HepG2 (cell line): ENCODE data around the gene GUK1. TPM values are rescaled to one million over a fixed set of nuclear protein-coding genes. Genes with fewer than 3 reads are reported as not detected.
A peak's percentile ranks its signal among the peaks of the same experiment; 100 is the strongest.

ENCODE experiments used
- ATAC-seq: fragments of 200-7000 bp; cut with Tn5 transposase; 3 replicates; pipeline ENCODE4 v1.9.1; 2020; ENCODE audit warnings: mild to moderate bottlenecking, moderate library complexity
- BruUV-seq: library from RNA; stranded (reverse); fragments of 400-500 nt; replicated peaks from 2 replicates; lab custom pipeline; 2021; lab: Mats Ljungman, UMichigan
- CTCF ChIA-PET: fragments of 300-600 bp; formaldehyde crosslinking; extraction: SDS; loops from one replicate; lab custom pipeline; 2021; ENCODE audit warnings: low total read pairs, inconsistent platforms, low intra/inter-chr PET ratio; lab: Yijun Ruan, JAX
- POLR2A ChIA-PET: fragments of 350-600 bp; sonication (Branson Sonifier 250); formaldehyde crosslinking; loops from one replicate; lab custom pipeline; 2020; ENCODE audit warnings: antibody characterized with exemption, inconsistent platforms; lab: Yijun Ruan, JAX
- DNase-seq: peaks from one replicate; pipeline ENCODE4 v3.0.0-alpha.2; 2015; ENCODE audit warnings: low spot score
- FAIRE-seq: peaks from 3 replicates; lab custom pipeline; 2011; peaks lifted over from hg19 to GRCh38; lab: Jason Lieb, UNC
- H2AFZ ChIP-seq: one replicate; pipeline ENCODE4 v1.6.1; 2011; ENCODE audit warnings: low read length, inconsistent platforms
- H3K27ac ChIP-seq: fragments of 300-600 bp; 3 replicates; pipeline ENCODE4 v1.8.0; 2011; ENCODE audit warnings: mixed run types, mild to moderate bottlenecking, mixed read lengths, low read length, inconsistent platforms; ENCODE audit not compliant: insufficient read depth; ENCODE audit errors: extremely low read length
- H3K27me3 ChIP-seq, 2 experiments: fragments of 200-600 bp in 1 of 2; 2 replicates in 1 of 2; 3 replicates in 1 of 2; pipeline versions ENCODE4 v1.6.0 to v1.8.0; 2011; ENCODE audit warnings: low read length in 2 of 2, mild to moderate bottlenecking in 2 of 2, moderate library complexity in 2 of 2, inconsistent platforms in 1 of 2; ENCODE audit not compliant: insufficient read depth in 2 of 2, control insufficient read depth in 1 of 2
- H3K36me3 ChIP-seq, 2 experiments: fragments of 200-600 bp in 1 of 2; replicated peaks in 1 of 2; 2 replicates in 1 of 2; 3 replicates in 1 of 2; pipeline versions ENCODE4 v1.5.1 to v1.8.0; 2011; ENCODE audit warnings: low read length in 2 of 2, inconsistent platforms in 1 of 2; ENCODE audit not compliant: insufficient read depth in 2 of 2, control insufficient read depth in 1 of 2
- H3K4me1 ChIP-seq: 2 replicates; pipeline ENCODE4 v1.5.1; 2012; ENCODE audit warnings: low read length, inconsistent platforms; ENCODE audit not compliant: insufficient read depth
- H3K4me2 ChIP-seq: 2 replicates; pipeline ENCODE4 v1.6.0; 2011; ENCODE audit warnings: low read depth, low read length, inconsistent platforms
- H3K4me3 ChIP-seq, 3 experiments: fragments of 200-600 bp in 1 of 3; sonication (generic), shearing (Covaris generic) in 1 of 3; replicated peaks in 1 of 3; 2 replicates each; pipeline ENCODE4 v1.5.1; 2011 to 2016; ENCODE audit warnings: low read length in 3 of 3, inconsistent platforms in 2 of 3, low read depth in 2 of 3, mild to moderate bottlenecking in 2 of 3, control low read depth in 1 of 3, mixed read lengths in 1 of 3; ENCODE audit not compliant: insufficient read depth in 1 of 3
- H3K79me2 ChIP-seq: one replicate; pipeline ENCODE4 v1.6.1; 2011; ENCODE audit warnings: low read length, inconsistent platforms; ENCODE audit not compliant: insufficient read depth
- H3K9ac ChIP-seq: 2 replicates; pipeline ENCODE4 v1.6.0; 2011; ENCODE audit warnings: mild to moderate bottlenecking, low read depth, low read length, inconsistent platforms; ENCODE audit not compliant: insufficient read depth
- H3K9me3 ChIP-seq: 2 replicates; pipeline ENCODE4 v1.5.1; 2012; ENCODE audit warnings: mild to moderate bottlenecking, low read length
- H4K20me1 ChIP-seq: 2 replicates; pipeline ENCODE4 v1.6.0; 2011; ENCODE audit warnings: inconsistent platforms, mild to moderate bottlenecking, low read length, moderate library complexity; ENCODE audit not compliant: insufficient read depth
- AGO1 ChIP-seq: fragments of 200-400 bp; formaldehyde crosslinking; IDR thresholded peaks from 2 replicates; pipeline ENCODE4 v1.6.1; 2017; ENCODE audit warnings: mild to moderate bottlenecking, low read depth, low read length, moderate library complexity; ENCODE audit not compliant: poor library complexity, severe bottlenecking
- CBX5 ChIP-seq: sonication (generic); formaldehyde crosslinking; IDR thresholded peaks from 2 replicates; pipeline ENCODE4 v1.4.0; 2020; ENCODE audit warnings: missing genetic modification reagents, borderline replicate concordance
- KDM2A ChIP-seq: sonication (generic); formaldehyde crosslinking; IDR thresholded peaks from 2 replicates; pipeline ENCODE4 v1.4.0; 2020; ENCODE audit warnings: low read depth, missing genetic modification reagents, borderline replicate concordance
- MIER3 ChIP-seq: IDR thresholded peaks from 2 replicates; pipeline ENCODE4 v1.6.1; 2016; ENCODE audit warnings: missing compliant biosample characterization, borderline replicate concordance
- NCOA2 ChIP-seq: sonication (generic); formaldehyde crosslinking; IDR thresholded peaks from 2 replicates; pipeline ENCODE4 v1.8.0; 2022; ENCODE audit warnings: inconsistent platforms
- SOX13 ChIP-seq, 3 experiments: fragments of 450-650 bp in 1 of 3; sonication (generic) in 1 of 3; formaldehyde crosslinking in 1 of 3; IDR thresholded peaks in 2 of 3; conservative IDR thresholded peaks in 1 of 3; 2 replicates each; pipeline versions ENCODE4 v1.5.0 to v1.6.1; 2016 to 2020; ENCODE audit warnings: antibody characterized with exemption in 1 of 3, mild to moderate bottlenecking in 1 of 3, missing compliant biosample characterization in 1 of 3, missing genetic modification reagents in 1 of 3, moderate library complexity in 1 of 3
- THYN1 ChIP-seq: sonication (generic); formaldehyde crosslinking; IDR thresholded peaks from 2 replicates; pipeline ENCODE4 v1.8.1; 2023; ENCODE audit warnings: low read depth, mild to moderate bottlenecking, moderate library complexity, missing genetic modification reagents, borderline replicate concordance
- TMF1 ChIP-seq: sonication (generic); formaldehyde crosslinking; IDR thresholded peaks from 2 replicates; pipeline ENCODE4 v1.8.1; 2022; ENCODE audit warnings: low read depth, missing genetic modification reagents
- ZNF788 ChIP-seq: sonication (generic); formaldehyde crosslinking; IDR thresholded peaks from 2 replicates; pipeline ENCODE4 v1.5.0; 2020; ENCODE audit warnings: mild to moderate bottlenecking, missing genetic modification reagents, borderline replicate concordance
- WGBS: methylation state at CpG from one replicate; pipeline ENCODE4 v1.1.6; 2017; ENCODE audit warnings: low lambda C conversion rate; 5-methylcytosine and 5-hydroxymethylcytosine counted together
- in situ Hi-C: cut with HindIII; loops from 2 replicates; pipeline ENCODE4 v1.10.0; 2017; ENCODE audit warnings: low pct_unique_long_range_greater_than_20kb; ENCODE audit not compliant: extremely low pct_ligation_motif_present
- intact Hi-C: fragments of 100-400 bp; cut with micrococcal nuclease; formaldehyde crosslinking; loops from one replicate; pipeline ENCODE4 v1.10.0; 2022; ENCODE audit not compliant: unreplicated experiment
- polyA plus RNA-seq, 8 experiments: library from polyadenylated mRNA; depleted of rRNA in 3 of 8; stranded (reverse) in 7 of 8; unstranded in 1 of 8; fragments of >200 nt; fragmentation: Illumina TruSeq in 4 of 8; extraction: Trizol in 4 of 8; gene quantifications; 2 replicates each; pipeline versions ENCODE4 v1.2.1 to v1.2.3, GENCODE V29; 2011 to 2016; ENCODE audit warnings: low read depth in 4 of 8, missing spikeins in 1 of 8, mixed read lengths in 1 of 8; ENCODE audit not compliant: insufficient read depth in 1 of 8
- total RNA-seq, 5 experiments: library from RNA; depleted of rRNA; stranded (reverse); fragments of >200 nt; fragmentation: Illumina TruSeq; extraction: Trizol; gene quantifications; 2 replicates each; pipeline ENCODE4 v1.2.3, GENCODE V29; 2016; ENCODE audit warnings: low read depth in 1 of 5
- TF ChIP-seq, protein P1 (sequence below): sonication (generic); formaldehyde crosslinking; IDR thresholded peaks from 2 replicates; pipeline ENCODE4 v1.9.0; 2022; ENCODE audit warnings: low read depth, missing genetic modification reagents
- TF ChIP-seq, protein P2 (sequence below): sonication (generic); formaldehyde crosslinking; conservative IDR thresholded peaks from 2 replicates; pipeline ENCODE4 v1.4.0; 2020; ENCODE audit warnings: missing genetic modification reagents
- TF ChIP-seq, protein P3 (sequence below): sonication (generic); formaldehyde crosslinking; IDR thresholded peaks from 2 replicates; pipeline ENCODE4 v1.5.0; 2020; ENCODE audit warnings: mild to moderate bottlenecking, missing genetic modification reagents

The GUK1 gene
- total and polyA plus RNA-seq, 2 of the 13 experiments (the other 11 are each of a cell fraction or from before 2014, with no cell fraction given): 116 to 154 TPM

DNA sequence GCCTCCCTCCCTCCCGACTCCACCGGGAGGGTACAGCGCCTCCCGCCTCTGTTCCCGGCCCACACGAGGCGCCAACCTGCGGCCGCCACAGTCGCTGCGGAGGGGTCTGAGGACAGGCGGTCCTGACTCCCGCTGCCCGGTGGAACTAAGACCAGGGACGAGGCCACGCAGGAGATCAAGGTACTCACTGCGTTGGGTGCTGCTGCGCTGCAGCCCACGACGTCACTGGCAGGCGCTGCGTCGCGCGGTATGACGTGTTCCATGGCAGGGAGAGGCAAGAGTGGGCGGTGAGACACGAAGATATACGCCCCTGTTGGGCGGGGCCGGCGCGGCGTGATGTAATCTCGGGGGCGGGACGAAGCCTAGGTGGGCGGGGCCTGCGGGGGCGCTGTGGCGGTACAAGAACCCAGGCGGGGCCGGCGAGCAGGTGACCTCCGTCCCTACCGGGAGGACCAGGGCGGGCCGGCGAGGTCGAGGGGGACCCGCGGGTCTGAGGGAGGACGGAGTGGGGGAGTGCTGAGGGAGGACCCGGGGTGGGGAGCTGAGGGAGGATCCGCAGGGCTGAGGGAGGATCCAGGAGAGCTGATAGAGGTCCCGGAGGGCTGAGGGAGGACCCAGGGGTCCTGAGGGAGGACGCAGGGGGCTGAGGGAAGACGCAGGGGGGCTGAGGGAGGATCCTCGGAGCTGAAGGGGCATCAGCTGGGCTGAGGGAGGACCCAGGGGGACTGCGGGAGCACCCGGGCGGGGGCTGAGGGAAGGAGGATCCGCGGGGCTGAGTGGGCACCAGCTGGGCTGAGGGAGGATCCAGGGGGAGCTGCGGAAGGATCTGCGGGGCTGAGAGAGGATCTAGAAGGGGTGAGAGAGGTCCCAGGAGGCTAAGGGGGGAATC, 30.8 kb upstream of the GUK1 start, which contains the start of gene MRPL55 (continued):
- TF ChIP-seq, protein P1, sequence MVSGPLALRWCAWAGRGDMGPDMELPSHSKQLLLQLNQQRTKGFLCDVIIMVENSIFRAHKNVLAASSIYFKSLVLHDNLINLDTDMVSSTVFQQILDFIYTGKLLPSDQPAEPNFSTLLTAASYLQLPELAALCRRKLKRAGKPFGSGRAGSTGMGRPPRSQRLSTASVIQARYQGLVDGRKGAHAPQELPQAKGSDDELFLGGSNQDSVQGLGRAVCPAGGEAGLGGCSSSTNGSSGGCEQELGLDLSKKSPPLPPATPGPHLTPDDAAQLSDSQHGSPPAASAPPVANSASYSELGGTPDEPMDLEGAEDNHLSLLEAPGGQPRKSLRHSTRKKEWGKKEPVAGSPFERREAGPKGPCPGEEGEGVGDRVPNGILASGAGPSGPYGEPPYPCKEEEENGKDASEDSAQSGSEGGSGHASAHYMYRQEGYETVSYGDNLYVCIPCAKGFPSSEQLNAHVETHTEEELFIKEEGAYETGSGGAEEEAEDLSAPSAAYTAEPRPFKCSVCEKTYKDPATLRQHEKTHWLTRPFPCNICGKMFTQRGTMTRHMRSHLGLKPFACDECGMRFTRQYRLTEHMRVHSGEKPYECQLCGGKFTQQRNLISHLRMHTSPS: no peak
- peak; percentile 75; the same call in 1 of the 2 replicates for TF ChIP-seq MIER3 (CRISPR knock-in tag)
- peak; percentile 64; the same call in 1 of the 2 replicates for TF ChIP-seq CBX5
- TF ChIP-seq TMF1 (CRISPR knock-in tag): no peak
- peak; percentile 94 for TF ChIP-seq ZNF788 (CRISPR knock-in tag)
- TF ChIP-seq AGO1: no peak
- TF ChIP-seq THYN1 (CRISPR knock-in tag): no peak
- TF ChIP-seq, all 625 proteins: peak for 318

DNA sequence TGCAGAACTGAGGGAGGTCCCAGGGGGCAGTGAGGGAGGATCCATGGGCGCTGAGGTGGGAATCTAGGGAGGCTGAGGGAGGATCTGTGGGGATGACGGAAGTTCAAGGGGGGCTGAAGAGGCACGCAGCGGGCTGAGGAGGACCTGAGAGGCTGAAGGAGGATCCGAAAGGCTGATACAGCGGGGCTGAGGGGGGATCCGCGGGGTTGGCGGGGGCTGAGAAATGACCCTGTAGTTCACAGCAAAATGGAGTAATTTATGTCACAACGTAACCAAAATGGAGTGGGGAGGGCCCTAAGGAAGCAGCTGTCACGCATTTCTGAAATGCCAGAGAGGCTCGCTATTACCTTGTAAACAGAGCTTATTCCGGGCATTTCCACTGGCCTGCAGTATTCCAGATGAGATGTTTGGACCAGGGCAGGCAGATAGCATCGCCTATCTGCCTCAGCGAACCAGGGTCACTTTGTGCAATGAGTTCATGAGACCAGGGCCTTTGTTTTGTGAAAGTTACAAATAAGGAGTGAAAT, 30.1 kb upstream of the GUK1 start:
- Histone ChIP-seq H3K79me2 (peaks cover 18% of the 10 kb centered on the region), H2AFZ (no peak overlapping the region), H3K9me3 (no peaks in the 10 kb centered on the region), H3K9ac (peak overlapping the region; percentile 97), H3K4me1 (peaks cover 39% of the 10 kb centered on the region), H3K27me3 (no peaks in the 10 kb centered on the region; a peak in 1 of 5 replicates), H3K27ac (peak overlapping the region; percentile 90), H3K36me3 (peaks cover 2 to 7% of the 10 kb centered on the region in 2 experiments; a peak in 2 of 5 replicates), H3K4me3 (peak overlapping the region; percentile 90 to 99 (median 97)), H3K4me2 (peak overlapping the region; percentile 73), H4K20me1 (no peaks in the 10 kb centered on the region)
- DNase-seq (peak; percentile 93), FAIRE-seq (peak; percentile 94), ATAC-seq (peak; percentile 82)
- CTCF ChIA-PET: no interaction called here
- intact Hi-C loops (loop anchor here (2.0 kb wide), 1 partner anchor 31 kb away; the partner anchor contains the start of gene GUK1), in situ Hi-C loops (no loop called here)
- POLR2A ChIA-PET: interaction anchor here (0.6 to 2.1 kb wide), 12 partner anchors 9 to 1705 kb away, joined by 3 to 38 read pairs (median 4); partner anchors contain the start of genes ARF1 and IBA57
- BruUV-seq: no TSS peak
- WGBS: 1% methylated on average over 15 of the region's 15 CpGs
- TF ChIP-seq, protein P2, sequence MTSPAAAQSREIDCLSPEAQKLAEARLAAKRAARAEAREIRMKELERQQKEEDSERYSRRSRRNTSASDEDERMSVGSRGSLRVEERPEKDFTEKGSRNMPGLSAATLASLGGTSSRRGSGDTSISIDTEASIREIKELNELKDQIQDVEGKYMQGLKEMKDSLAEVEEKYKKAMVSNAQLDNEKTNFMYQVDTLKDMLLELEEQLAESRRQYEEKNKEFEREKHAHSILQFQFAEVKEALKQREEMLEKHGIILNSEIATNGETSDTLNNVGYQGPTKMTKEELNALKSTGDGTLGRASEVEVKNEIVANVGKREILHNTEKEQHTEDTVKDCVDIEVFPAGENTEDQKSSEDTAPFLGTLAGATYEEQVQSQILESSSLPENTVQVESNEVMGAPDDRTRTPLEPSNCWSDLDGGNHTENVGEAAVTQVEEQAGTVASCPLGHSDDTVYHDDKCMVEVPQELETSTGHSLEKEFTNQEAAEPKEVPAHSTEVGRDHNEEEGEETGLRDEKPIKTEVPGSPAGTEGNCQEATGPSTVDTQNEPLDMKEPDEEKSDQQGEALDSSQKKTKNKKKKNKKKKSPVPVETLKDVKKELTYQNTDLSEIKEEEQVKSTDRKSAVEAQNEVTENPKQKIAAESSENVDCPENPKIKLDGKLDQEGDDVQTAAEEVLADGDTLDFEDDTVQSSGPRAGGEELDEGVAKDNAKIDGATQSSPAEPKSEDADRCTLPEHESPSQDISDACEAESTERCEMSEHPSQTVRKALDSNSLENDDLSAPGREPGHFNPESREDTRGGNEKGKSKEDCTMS (CRISPR knock-in tag): no peak
- TF ChIP-seq NCOA2 (CRISPR knock-in tag) (peak; percentile 46; the same call in 1 of the 2 replicates), KDM2A (0 out of 2 replicates have a peak, but pooled peaks have one; percentile 23), SOX13 (IDR thresholded peaks at IDR 0.05) (no peak), SOX13 (CRISPR knock-in tag; conservative IDR thresholded peaks at IDR 0.05 in 1 of 2, IDR thresholded peaks at IDR 0.05 in 1 of 2) (peak in 1 of 2 experiments; percentile 70; a peak in 2 of 4 replicates)
- TF ChIP-seq, protein P3, sequence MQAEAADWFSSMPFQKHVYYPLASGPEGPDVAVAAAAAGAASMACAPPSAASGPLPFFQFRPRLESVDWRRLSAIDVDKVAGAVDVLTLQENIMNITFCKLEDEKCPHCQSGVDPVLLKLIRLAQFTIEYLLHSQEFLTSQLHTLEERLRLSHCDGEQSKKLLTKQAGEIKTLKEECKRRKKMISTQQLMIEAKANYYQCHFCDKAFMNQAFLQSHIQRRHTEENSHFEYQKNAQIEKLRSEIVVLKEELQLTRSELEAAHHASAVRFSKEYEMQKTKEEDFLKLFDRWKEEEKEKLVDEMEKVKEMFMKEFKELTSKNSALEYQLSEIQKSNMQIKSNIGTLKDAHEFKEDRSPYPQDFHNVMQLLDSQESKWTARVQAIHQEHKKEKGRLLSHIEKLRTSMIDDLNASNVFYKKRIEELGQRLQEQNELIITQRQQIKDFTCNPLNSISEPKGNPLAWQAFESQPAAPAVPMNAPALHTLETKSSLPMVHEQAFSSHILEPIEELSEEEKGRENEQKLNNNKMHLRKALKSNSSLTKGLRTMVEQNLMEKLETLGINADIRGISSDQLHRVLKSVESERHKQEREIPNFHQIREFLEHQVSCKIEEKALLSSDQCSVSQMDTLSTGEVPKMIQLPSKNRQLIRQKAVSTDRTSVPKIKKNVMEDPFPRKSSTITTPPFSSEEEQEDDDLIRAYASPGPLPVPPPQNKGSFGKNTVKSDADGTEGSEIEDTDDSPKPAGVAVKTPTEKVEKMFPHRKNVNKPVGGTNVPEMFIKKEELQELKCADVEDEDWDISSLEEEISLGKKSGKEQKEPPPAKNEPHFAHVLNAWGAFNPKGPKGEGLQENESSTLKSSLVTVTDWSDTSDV (CRISPR knock-in tag): no peak
